GM19397 (cell line): ENCODE data around the gene ASIC1.
"Not testable (repeated sequence)": the region's sequence is repeated elsewhere in the genome, so short reads cannot be mapped to it uniquely, and the experiment has no call there.

Source experiments
- ATAC-seq: cut with Tn5 transposase; IDR thresholded peaks from one replicate; pipeline ENCODE4 v1.9.1; 2021; ENCODE audit warnings: mild to moderate bottlenecking, moderate library complexity; ENCODE audit not compliant: unreplicated experiment

Gene ASIC1

GRCh38 chr12:50057000-50057841 is at the start of gene ASIC1:
TSS of gene ASIC1 (plus strand) at chr12:50057596. CDS start at chr12:50058767, 1,171 bp downstream.
- no peak for ATAC-seq

- ATAC-seq = no peak
Measured at GRCh38 chr12:50013361-50014147, 43.8 kb upstream of the ASIC1 start.

- no peak for ATAC-seq
Measured at GRCh38 chr12:50014342-50014741, 43.1 kb upstream of the ASIC1 start.

- ATAC-seq = no peak
Measured at GRCh38 chr12:50016501-50017475, 40.6 kb upstream of the ASIC1 start.

- ATAC-seq = no peak
Measured at GRCh38 chr12:50017641-50018040, 39.8 kb upstream of the ASIC1 start.

GRCh38 chr12:50018154-50018553 is 39.2 kb upstream of the ASIC1 start:
- ATAC-seq = no peak

GRCh38 chr12:50018968-50019367 is 38.4 kb upstream of the ASIC1 start:
- no peak for ATAC-seq

GRCh38 chr12:50019524-50019923 is 37.9 kb upstream of the ASIC1 start:
- no peak for ATAC-seq

GRCh38 chr12:50021031-50021430 is 36.4 kb upstream of the ASIC1 start:
- ATAC-seq = no peak

GRCh38 chr12:50022903-50023302 is 34.5 kb upstream of the ASIC1 start:
- ATAC-seq = no peak

GRCh38 chr12:50024227-50024626 is 33.2 kb upstream of the ASIC1 start:
- no peak for ATAC-seq

GRCh38 chr12:50024805-50025186 is 32.6 kb upstream of the ASIC1 start:
- ATAC-seq = peak; percentile 7

- ATAC-seq = peak; percentile 97
Measured at GRCh38 chr12:50025187-50026059, 32.0 kb upstream of the ASIC1 start, which contains the start of gene RACGAP1. TSS of gene RACGAP1 (minus strand) at chr12:50025494. CDS start at chr12:50016715, 8,779 bp downstream.

- no peak for ATAC-seq
Measured at GRCh38 chr12:50026691-50027090, 30.7 kb upstream of the ASIC1 start.

GRCh38 chr12:50030449-50030848 is 26.9 kb upstream of the ASIC1 start:
- not testable (repeated sequence) for ATAC-seq

- ATAC-seq = no peak
Measured at GRCh38 chr12:50032515-50032853, 24.9 kb upstream of the ASIC1 start.

GRCh38 chr12:50032854-50033581 is 24.4 kb upstream of the ASIC1 start:
- no peak for ATAC-seq

GRCh38 chr12:50038336-50038735 is 19.1 kb upstream of the ASIC1 start:
- ATAC-seq = no peak

GRCh38 chr12:50039151-50039835 is 18.1 kb upstream of the ASIC1 start:
- no peak for ATAC-seq
